GM12864 (cell line): ENCODE measurements around the gene SGCD.
"Not testable (repeated sequence)": the region's sequence is repeated elsewhere in the genome, so short reads cannot be mapped to it uniquely, and the experiment has no call there.

Experiments used
- DNase-seq: peaks from one replicate; pipeline ENCODE4 v3.0.0-alpha.2; 2011; ENCODE audit warnings: low read depth
- H3K4me3 ChIP-seq: 2 replicates; pipeline ENCODE4 v1.5.1; 2011; ENCODE audit warnings: mild to moderate bottlenecking, low read depth, low read length, control low read depth
- TF ChIP-seq, protein P1 (sequence below): IDR thresholded peaks from 2 replicates; pipeline ENCODE4 v1.5.1; 2011; ENCODE audit warnings: low read depth, mild to moderate bottlenecking, moderate library complexity, low read length, control low read depth, inconsistent platforms; ENCODE audit errors: missing control alignments

The SGCD gene

DNA sequence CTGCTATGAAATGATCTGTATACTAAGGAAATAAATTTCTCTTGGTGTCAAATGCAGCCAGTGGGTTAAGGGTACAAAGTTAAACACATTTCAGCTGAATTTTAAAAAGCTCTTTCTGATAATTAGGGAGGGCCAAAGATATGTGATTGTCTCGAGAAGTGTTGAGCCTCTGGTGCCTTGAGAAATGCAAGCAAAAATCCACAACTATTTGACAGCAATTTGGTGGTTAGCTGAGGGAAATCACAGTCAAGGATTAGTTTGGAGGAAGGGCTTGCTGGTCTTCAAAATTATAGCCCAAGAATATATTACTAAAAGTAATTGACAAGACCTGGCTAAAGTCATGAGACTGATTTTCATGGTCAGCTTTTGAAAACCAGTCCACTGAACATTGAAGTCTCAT, 267.4 kb downstream of the SGCD start:
- H3K4me3 ChIP-seq: no peak overlapping the region
- TF ChIP-seq, protein P1, sequence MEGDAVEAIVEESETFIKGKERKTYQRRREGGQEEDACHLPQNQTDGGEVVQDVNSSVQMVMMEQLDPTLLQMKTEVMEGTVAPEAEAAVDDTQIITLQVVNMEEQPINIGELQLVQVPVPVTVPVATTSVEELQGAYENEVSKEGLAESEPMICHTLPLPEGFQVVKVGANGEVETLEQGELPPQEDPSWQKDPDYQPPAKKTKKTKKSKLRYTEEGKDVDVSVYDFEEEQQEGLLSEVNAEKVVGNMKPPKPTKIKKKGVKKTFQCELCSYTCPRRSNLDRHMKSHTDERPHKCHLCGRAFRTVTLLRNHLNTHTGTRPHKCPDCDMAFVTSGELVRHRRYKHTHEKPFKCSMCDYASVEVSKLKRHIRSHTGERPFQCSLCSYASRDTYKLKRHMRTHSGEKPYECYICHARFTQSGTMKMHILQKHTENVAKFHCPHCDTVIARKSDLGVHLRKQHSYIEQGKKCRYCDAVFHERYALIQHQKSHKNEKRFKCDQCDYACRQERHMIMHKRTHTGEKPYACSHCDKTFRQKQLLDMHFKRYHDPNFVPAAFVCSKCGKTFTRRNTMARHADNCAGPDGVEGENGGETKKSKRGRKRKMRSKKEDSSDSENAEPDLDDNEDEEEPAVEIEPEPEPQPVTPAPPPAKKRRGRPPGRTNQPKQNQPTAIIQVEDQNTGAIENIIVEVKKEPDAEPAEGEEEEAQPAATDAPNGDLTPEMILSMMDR: no peak
- no peak for DNase-seq

DNA sequence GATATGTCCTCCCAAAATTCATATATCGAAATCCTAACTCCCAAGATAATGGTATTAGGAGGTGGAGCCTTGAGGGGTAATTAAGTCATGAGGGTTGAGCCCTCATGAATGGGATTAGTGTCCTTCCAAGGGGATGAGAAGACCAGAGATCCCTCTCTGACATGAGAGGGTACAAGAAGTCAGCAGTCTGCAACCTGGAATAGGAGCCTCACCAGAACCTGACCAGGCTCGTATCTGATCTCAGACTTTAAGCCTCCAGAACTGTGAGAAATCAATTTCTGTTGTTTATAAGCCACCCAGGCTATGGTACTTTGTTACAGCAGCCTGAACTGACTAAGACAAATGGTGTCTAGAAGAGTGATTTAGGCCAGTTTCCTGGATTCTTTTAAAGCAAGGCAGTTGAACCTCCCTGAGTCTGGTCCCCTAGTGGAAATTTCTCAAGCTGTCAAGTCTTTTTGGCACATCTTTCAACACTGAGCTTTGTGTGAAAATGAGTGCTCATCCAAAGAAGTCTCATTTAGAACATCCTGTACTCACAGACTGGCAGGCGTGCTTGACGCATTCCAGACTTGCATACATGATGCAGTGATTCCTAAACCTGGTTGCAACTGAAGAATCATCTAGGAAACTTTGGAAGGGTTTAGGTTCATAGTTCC, 268.3 kb downstream of the SGCD start:
- no peak for DNase-seq
- no peak overlapping the region for H3K4me3 ChIP-seq
- TF ChIP-seq, protein P1: no peak

DNA sequence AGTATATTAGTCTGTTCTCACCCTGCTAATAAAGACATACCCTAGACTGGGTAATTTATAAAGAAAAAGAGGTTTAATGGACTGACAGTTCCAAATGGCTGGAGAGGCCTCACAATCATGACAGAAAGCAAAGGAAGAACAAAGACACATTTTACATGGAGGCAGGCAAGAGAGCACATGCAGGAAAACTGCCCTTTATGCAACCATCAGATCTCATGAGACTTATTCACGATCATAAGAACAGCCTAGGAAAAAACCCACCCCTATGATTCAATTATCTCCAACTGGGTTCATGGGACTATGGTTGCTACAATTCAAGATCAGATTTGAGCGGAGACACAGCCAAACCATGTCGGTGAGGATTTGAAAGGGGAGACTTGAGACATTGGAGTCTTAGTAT, 270.3 kb downstream of the SGCD start:
- no peak overlapping the region for H3K4me3 ChIP-seq
- no peak for DNase-seq
- TF ChIP-seq, protein P1: no peak

DNA sequence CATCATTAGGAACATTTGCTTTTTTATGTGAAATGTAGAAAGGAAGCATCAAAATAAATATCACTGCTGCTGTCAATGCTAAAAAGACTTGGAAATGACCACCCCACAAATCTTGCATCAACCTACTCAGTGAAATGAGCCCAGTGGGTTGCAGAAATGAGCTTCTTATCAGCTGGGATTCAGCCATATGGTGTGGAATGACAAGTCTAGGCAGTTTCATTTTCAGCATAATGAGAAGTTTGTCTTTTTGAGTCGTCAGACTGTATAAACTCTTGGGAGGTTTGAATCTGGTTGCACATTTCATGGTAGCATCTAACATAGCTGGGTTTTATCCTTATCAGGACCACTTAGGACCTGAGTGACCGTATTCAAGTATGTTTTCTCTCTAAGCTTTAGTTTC, 272.0 kb downstream of the SGCD start:
- TF ChIP-seq, protein P1: no peak
- no peak for DNase-seq
- H3K4me3 ChIP-seq: no peak overlapping the region

DNA sequence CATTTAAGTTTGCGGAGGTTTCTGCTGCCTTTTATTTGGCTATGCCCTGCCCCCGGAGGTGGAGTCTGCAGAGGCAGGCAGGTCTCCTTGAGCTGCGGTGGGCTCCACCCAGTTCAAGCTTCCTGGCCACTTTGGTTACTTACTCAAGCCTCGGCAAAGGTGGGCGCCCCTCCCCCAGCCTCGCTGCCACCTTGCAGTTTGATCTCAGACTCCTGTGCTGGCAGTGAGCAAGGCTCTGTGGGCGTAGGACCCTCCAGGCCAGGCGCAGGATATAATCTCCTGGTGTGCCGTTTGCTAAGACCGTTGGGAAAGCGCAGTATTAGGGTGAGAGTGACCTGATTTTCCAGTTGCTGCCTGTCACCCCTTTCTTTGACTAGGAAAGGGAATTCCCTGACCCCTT, 283.6 kb downstream of the SGCD start:
- H3K4me3 ChIP-seq, DNase-seq: not testable (repeated sequence)

DNA sequence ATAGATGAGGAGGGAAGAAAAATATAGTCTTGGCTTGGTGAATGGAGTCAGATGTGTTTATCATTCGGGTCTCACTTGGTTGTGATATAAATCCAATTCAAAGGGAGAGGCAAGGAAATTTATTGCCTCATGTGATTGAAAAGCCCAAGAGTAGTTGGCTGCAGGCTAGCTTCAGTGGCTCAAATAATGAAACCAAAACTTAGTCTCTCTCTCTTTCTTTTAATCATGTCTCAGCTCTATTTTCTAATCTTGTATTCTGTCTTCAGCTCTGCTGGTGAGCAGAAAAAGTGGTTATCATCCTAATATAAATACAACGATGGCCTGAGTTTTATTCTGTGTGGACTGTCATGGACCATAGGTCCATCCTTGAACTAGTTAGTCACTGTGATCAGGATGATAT, 288.9 kb downstream of the SGCD start:
- H3K4me3 ChIP-seq: no peak overlapping the region
- DNase-seq: no peak
- TF ChIP-seq, protein P1: no peak

DNA sequence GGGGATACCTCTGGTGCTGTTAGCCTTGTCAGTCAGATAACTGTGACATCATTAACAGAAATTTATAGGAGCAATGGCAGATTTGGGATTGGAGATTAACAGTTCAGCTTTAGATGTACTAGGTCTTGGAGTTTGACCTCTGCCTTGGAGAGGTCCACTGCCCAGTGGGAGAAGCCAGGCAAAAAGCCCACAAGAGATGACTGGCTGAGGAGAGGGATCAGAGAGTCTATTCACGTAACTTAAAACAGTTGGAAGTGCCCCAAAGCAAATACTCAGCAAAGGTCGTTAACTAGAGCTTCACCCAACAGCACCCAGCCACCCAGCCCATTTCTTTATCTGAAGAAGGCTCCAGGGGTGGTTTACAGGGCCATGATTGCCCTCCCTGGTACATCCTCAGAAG, 290.5 kb downstream of the SGCD start:
- no peak overlapping the region for H3K4me3 ChIP-seq
- TF ChIP-seq, protein P1: no peak
- no peak for DNase-seq
